ENCODE measurements around the gene PLSCR1.

DNA sequence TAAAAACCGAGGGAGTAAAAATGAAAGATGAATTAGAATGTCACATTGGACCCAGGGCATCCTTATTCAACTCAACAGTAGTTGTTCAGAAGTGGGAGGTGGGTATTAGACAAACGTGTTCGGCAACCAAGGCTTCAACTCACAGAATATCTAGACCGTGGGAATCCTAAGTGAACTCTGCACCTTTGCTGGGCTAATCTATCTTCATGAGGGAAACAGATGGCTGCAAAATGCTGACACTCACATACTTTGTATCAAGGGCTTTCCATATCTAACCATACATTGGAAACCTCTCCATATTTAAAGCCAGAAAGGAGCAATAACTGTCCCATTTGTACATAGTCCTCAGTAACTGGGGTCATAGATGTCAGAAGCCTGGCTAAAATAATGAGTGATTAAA lies 20.9 kb downstream of the PLSCR1 start:
- TF ChIP-seq, protein P1, sequence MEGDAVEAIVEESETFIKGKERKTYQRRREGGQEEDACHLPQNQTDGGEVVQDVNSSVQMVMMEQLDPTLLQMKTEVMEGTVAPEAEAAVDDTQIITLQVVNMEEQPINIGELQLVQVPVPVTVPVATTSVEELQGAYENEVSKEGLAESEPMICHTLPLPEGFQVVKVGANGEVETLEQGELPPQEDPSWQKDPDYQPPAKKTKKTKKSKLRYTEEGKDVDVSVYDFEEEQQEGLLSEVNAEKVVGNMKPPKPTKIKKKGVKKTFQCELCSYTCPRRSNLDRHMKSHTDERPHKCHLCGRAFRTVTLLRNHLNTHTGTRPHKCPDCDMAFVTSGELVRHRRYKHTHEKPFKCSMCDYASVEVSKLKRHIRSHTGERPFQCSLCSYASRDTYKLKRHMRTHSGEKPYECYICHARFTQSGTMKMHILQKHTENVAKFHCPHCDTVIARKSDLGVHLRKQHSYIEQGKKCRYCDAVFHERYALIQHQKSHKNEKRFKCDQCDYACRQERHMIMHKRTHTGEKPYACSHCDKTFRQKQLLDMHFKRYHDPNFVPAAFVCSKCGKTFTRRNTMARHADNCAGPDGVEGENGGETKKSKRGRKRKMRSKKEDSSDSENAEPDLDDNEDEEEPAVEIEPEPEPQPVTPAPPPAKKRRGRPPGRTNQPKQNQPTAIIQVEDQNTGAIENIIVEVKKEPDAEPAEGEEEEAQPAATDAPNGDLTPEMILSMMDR (IDR thresholded peaks at IDR 0.05), result no peak
- TF ChIP-seq POLR2A (IDR thresholded peaks at IDR 0.05), result no peak
